Measurements from ENCODE around the gene CARD10. TPM values are rescaled to one million over a fixed set of nuclear protein-coding genes. Genes with fewer than 3 reads are reported as not detected.

CARD10 gene
- total RNA-seq, 1 donor from 2014 or later, result 9.9 TPM

GRCh38 chr22:37474447-37475090, 44.6 kb downstream of the CARD10 start:
- no peaks in the 10 kb centered on the region for H3K9me3 Mint-ChIP-seq
- no peak overlapping the region for H3K27ac Mint-ChIP-seq
- H3K4me1 Mint-ChIP-seq (ENCODE audit: unreplicated experiment), result no peaks in the 10 kb centered on the region
- no peak for DNase-seq (ENCODE audit: extremely low spot score, unreplicated experiment)
- H3K4me3 Mint-ChIP-seq, result no peak overlapping the region
- TF ChIP-seq, protein P1, sequence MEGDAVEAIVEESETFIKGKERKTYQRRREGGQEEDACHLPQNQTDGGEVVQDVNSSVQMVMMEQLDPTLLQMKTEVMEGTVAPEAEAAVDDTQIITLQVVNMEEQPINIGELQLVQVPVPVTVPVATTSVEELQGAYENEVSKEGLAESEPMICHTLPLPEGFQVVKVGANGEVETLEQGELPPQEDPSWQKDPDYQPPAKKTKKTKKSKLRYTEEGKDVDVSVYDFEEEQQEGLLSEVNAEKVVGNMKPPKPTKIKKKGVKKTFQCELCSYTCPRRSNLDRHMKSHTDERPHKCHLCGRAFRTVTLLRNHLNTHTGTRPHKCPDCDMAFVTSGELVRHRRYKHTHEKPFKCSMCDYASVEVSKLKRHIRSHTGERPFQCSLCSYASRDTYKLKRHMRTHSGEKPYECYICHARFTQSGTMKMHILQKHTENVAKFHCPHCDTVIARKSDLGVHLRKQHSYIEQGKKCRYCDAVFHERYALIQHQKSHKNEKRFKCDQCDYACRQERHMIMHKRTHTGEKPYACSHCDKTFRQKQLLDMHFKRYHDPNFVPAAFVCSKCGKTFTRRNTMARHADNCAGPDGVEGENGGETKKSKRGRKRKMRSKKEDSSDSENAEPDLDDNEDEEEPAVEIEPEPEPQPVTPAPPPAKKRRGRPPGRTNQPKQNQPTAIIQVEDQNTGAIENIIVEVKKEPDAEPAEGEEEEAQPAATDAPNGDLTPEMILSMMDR (conservative IDR thresholded peaks at IDR 0.05), result no peak
- no peaks in the 10 kb centered on the region for H3K36me3 Mint-ChIP-seq
- peaks cover 35% of the 10 kb centered on the region for H3K27me3 Mint-ChIP-seq

- H3K4me1 Mint-ChIP-seq (ENCODE audit: unreplicated experiment), result no peaks in the 10 kb centered on the region
- no peak for DNase-seq (ENCODE audit: extremely low spot score, unreplicated experiment)
- peaks cover 40% of the 10 kb centered on the region for H3K27me3 Mint-ChIP-seq
- no peaks in the 10 kb centered on the region for H3K9me3 Mint-ChIP-seq
- no peaks in the 10 kb centered on the region for H3K36me3 Mint-ChIP-seq
- no peak overlapping the region for H3K4me3 Mint-ChIP-seq
- TF ChIP-seq, protein P1 (conservative IDR thresholded peaks at IDR 0.05), result no peak
- H3K27ac Mint-ChIP-seq, result no peak overlapping the region
Observed at GRCh38 chr22:37473437-37473946, 45.7 kb downstream of the CARD10 start.

GRCh38 chr22:37472418-37473006, 46.7 kb downstream of the CARD10 start:
- TF ChIP-seq, protein P1 (conservative IDR thresholded peaks at IDR 0.05), result peak; percentile 67
- Mint-ChIP-seq H3K4me3 (no peak overlapping the region), H3K9me3 (no peaks in the 10 kb centered on the region), H3K36me3 (no peaks in the 10 kb centered on the region), H3K4me1 (ENCODE audit: unreplicated experiment) (no peaks in the 10 kb centered on the region), H3K27ac (no peak overlapping the region), H3K27me3 (peaks cover 46% of the 10 kb centered on the region)
- DNase-seq (ENCODE audit: extremely low spot score, unreplicated experiment), result no peak

GRCh38 chr22:37471727-37472417, 47.3 kb downstream of the CARD10 start:
- no peaks in the 10 kb centered on the region for H3K4me1 Mint-ChIP-seq (ENCODE audit: unreplicated experiment)

GRCh38 chr22:37470087-37470445, 49.1 kb downstream of the CARD10 start:
- Mint-ChIP-seq H3K9me3 (no peaks in the 10 kb centered on the region), H3K27me3 (peaks cover 62% of the 10 kb centered on the region), H3K36me3 (no peaks in the 10 kb centered on the region)

More at GRCh38 chr22:37471727-37472417, 47.3 kb downstream of the CARD10 start:
- TF ChIP-seq, protein P1 (conservative IDR thresholded peaks at IDR 0.05), result no peak
- no peaks in the 10 kb centered on the region for H3K36me3 Mint-ChIP-seq
- DNase-seq (ENCODE audit: extremely low spot score, unreplicated experiment), result no peak
- H3K27ac Mint-ChIP-seq, result no peak overlapping the region
- no peak overlapping the region for H3K4me3 Mint-ChIP-seq
- no peaks in the 10 kb centered on the region for H3K9me3 Mint-ChIP-seq
- H3K27me3 Mint-ChIP-seq, result peaks cover 52% of the 10 kb centered on the region

More at GRCh38 chr22:37470087-37470445, 49.1 kb downstream of the CARD10 start:
- DNase-seq (ENCODE audit: extremely low spot score, unreplicated experiment), result no peak
- no peaks in the 10 kb centered on the region for H3K4me1 Mint-ChIP-seq (ENCODE audit: unreplicated experiment)
- H3K4me3 Mint-ChIP-seq, result no peak overlapping the region
- no peak overlapping the region for H3K27ac Mint-ChIP-seq
- TF ChIP-seq, protein P1 (conservative IDR thresholded peaks at IDR 0.05), result no peak

Data from type B pancreatic cell (in vitro differentiated cells).